SK-N-SH (cell line): ENCODE data around the gene DUSP23.

Source experiments
- CTCF ChIP-seq: fragments of 200-600 bp; sonication (generic); IDR thresholded peaks from 2 replicates; pipeline ENCODE4 v1.6.1; 2017; ENCODE audit warnings: antibody characterized with exemption, mild to moderate bottlenecking, moderate library complexity
- EP300 ChIP-seq, 2 experiments: IDR thresholded peaks; 2 replicates each; pipeline versions ENCODE4 v1.4.0 to v1.6.1; 2012; ENCODE audit warnings: borderline replicate concordance in 1 of 2, low read depth in 1 of 2, low read length in 1 of 2
- EZH2phosphoT487 ChIP-seq: fragments of 200-600 bp; sonication (generic); IDR thresholded peaks from 2 replicates; pipeline ENCODE4 v1.6.1; 2017; ENCODE audit warnings: low read depth, mixed run types, mild to moderate bottlenecking, antibody characterized with exemption, moderate library complexity, borderline replicate concordance
- FOXM1 ChIP-seq: IDR thresholded peaks from 2 replicates; pipeline ENCODE4 v1.4.0; 2012; ENCODE audit warnings: low read depth, mild to moderate bottlenecking
- GATA2 ChIP-seq: sonication (generic); formaldehyde crosslinking; IDR thresholded peaks from 2 replicates; pipeline ENCODE4 v1.5.0; 2020; ENCODE audit warnings: mild to moderate bottlenecking, missing genetic modification reagents
- JUND ChIP-seq: IDR thresholded peaks from 2 replicates; pipeline ENCODE4 v1.4.0; 2012
- NRF1 ChIP-seq: IDR thresholded peaks from 2 replicates; pipeline ENCODE4 v1.6.1; 2012; ENCODE audit warnings: low read depth, mild to moderate bottlenecking, low read length
- TAF1 ChIP-seq: IDR thresholded peaks from 2 replicates; pipeline ENCODE4 v1.6.1; 2012; ENCODE audit warnings: low read depth, mild to moderate bottlenecking, low read length, moderate library complexity, borderline replicate concordance
- TCF12 ChIP-seq: IDR thresholded peaks from 2 replicates; pipeline ENCODE4 v1.4.0; 2012
- USF1 ChIP-seq: IDR thresholded peaks from 2 replicates; pipeline ENCODE4 v1.4.0; 2012; ENCODE audit warnings: low read depth, borderline replicate concordance
- YY1 ChIP-seq: IDR thresholded peaks from 2 replicates; pipeline ENCODE4 v1.4.0; 2012; ENCODE audit warnings: low read depth, mild to moderate bottlenecking
- ZBTB33 ChIP-seq: IDR thresholded peaks from 2 replicates; pipeline ENCODE4 v1.4.0; 2012; ENCODE audit warnings: low read depth, borderline replicate concordance

GRCh38 chr1:159756397-159756796, 24.4 kb upstream of the DUSP23 start:
- TF ChIP-seq JUND (no peak), CTCF (no peak), YY1 (no peak), ZBTB33 (no peak), GATA2 (CRISPR knock-in tag) (no peak), TAF1 (no peak), EZH2phosphoT487 (no peak), TCF12 (no peak), NRF1 (no peak), USF1 (no peak), EP300 (IDR thresholded peaks at IDR 0.05; ENCODE audit: borderline replicate concordance in 1 of 2, low read depth in 1 of 2, low read length in 1 of 2) (no peak), FOXM1 (no peak)
